Stimulated activated CD4-positive, alpha-beta T cell treated with anti-CD3 and anti-CD28 coated beads, Interleukin-15, amount 100 ng/mL, for 1 hour (primary cell): ENCODE data around the gene GH1.
"Not testable (repeated sequence)": the region's sequence is repeated elsewhere in the genome, so short reads cannot be mapped to it uniquely, and the experiment has no call there.

Source experiments
- DNase-seq, 2 donors: peaks; one replicate each; pipeline ENCODE4 v3.0.0-alpha.2; 2020; ENCODE audit warnings: low read depth in 1 of 2, low spot score in 1 of 2

Gene GH1

GRCh38 chr17:63927464-63928171 lies 9.0 kb upstream of the GH1 start:
- DNase-seq: no peak

- no peak for DNase-seq
These were observed 7.5 kb upstream of the GH1 start for GRCh38 chr17:63926164-63926563.

- DNase-seq: no peak
These were observed 7.0 kb upstream of the GH1 start for GRCh38 chr17:63925615-63926014.

GRCh38 chr17:63922402-63922801 lies 3.8 kb upstream of the GH1 start:
- DNase-seq: not testable (repeated sequence)

GRCh38 chr17:63920779-63921178 lies 2.1 kb upstream of the GH1 start:
- DNase-seq: not testable (repeated sequence)

GRCh38 chr17:63920050-63920449 lies 1.4 kb upstream of the GH1 start:
- not testable (repeated sequence) for DNase-seq

GRCh38 chr17:63919311-63919723 lies 678 bp upstream of the GH1 start:
- peak; percentile 39 to 51 for DNase-seq

GRCh38 chr17:63918305-63918704 lies 334 bp downstream of the GH1 start:
- DNase-seq: no peak

- no peak for DNase-seq
These were observed 993 bp downstream of the GH1 start for GRCh38 chr17:63917646-63918045.

- not testable (repeated sequence) for DNase-seq
These were observed 1.4 kb downstream of the GH1 start for GRCh38 chr17:63917206-63917605.

GRCh38 chr17:63916566-63917185 lies 2.0 kb downstream of the GH1 start:
- DNase-seq: no peak

- not testable (repeated sequence) for DNase-seq
These were observed 2.9 kb downstream of the GH1 start for GRCh38 chr17:63915753-63916152.

GRCh38 chr17:63914471-63914870 lies 4.2 kb downstream of the GH1 start:
- DNase-seq: no peak

GRCh38 chr17:63911657-63912100 lies 7.0 kb downstream of the GH1 start:
- DNase-seq: peak; percentile 36 to 40

- DNase-seq: no peak
These were observed 7.5 kb downstream of the GH1 start, which contains the start of gene CSHL1 for GRCh38 chr17:63911041-63911635. TSS of gene CSHL1 (minus strand) at chr17:63911258. CDS start at chr17:63911196, 62 bp downstream.

GRCh38 chr17:63910096-63910495 lies 8.5 kb downstream of the GH1 start:
- no peak for DNase-seq

GRCh38 chr17:63909586-63909985 lies 9.1 kb downstream of the GH1 start:
- not testable (repeated sequence) for DNase-seq

- not testable (repeated sequence) for DNase-seq
These were observed 11.4 kb downstream of the GH1 start for GRCh38 chr17:63907161-63907778.

GRCh38 chr17:63904796-63905195 lies 13.8 kb downstream of the GH1 start:
- DNase-seq: not testable (repeated sequence)

GRCh38 chr17:63903787-63904201 lies 14.8 kb downstream of the GH1 start:
- not testable (repeated sequence) for DNase-seq

- DNase-seq: not testable (repeated sequence)
These were observed 16.7 kb downstream of the GH1 start for GRCh38 chr17:63901971-63902370.
